Skeletal muscle satellite cell (primary cell): ENCODE results near the gene CYP2W1.
"Not testable (repeated sequence)": the region's sequence is repeated elsewhere in the genome, so short reads cannot be mapped to it uniquely, and the experiment has no call there.

Experiments
- H3K27me3 ChIP-seq: 2 replicates; pipeline ENCODE4 v1.7.0; 2013; ENCODE audit warnings: low read length; ENCODE audit not compliant: control insufficient read depth, insufficient read depth
- H3K36me3 ChIP-seq: 2 replicates; pipeline ENCODE4 v1.7.0; 2013; ENCODE audit warnings: mild to moderate bottlenecking, control low read depth, low read length; ENCODE audit not compliant: insufficient read depth
- H3K4me1 ChIP-seq: 2 replicates; pipeline ENCODE4 v1.7.0; 2013; ENCODE audit warnings: low read length; ENCODE audit not compliant: control insufficient read depth, insufficient read depth
- H3K4me2 ChIP-seq: 2 replicates; pipeline ENCODE4 v1.7.0; 2013; ENCODE audit warnings: mild to moderate bottlenecking, low read length
- H3K4me3 ChIP-seq: 2 replicates; pipeline ENCODE4 v1.7.0; 2013; ENCODE audit warnings: low read length
- H3K9ac ChIP-seq: 2 replicates; pipeline ENCODE4 v1.7.0; 2013; ENCODE audit warnings: mild to moderate bottlenecking, low read depth, low read length, moderate library complexity
- H3K9me3 ChIP-seq: replicated peaks from 2 replicates; pipeline ENCODE4 v1.7.0; 2013; ENCODE audit warnings: mild to moderate bottlenecking, control low read depth, low read length
- small RNA-seq: library from RNA; depleted of rRNA; stranded (forward); fragments of <200 nt; gene quantifications from one replicate; pipeline ENCODE3, GENCODE V24; 2012

The CYP2W1 gene

GRCh38 chr7:1033546-1034145, 50.7 kb downstream of the CYP2W1 start:
- no peaks in the 10 kb centered on the region for H3K9me3 ChIP-seq
- H3K36me3 ChIP-seq: no peaks in the 10 kb centered on the region
- H3K4me3 ChIP-seq: no peak overlapping the region
- H3K4me2 ChIP-seq: no peak overlapping the region
- H3K9ac ChIP-seq: no peak overlapping the region
- H3K4me1 ChIP-seq: peaks cover 7% of the 10 kb centered on the region
- no peaks in the 10 kb centered on the region for H3K27me3 ChIP-seq

GRCh38 chr7:1034769-1035168, 51.8 kb downstream of the CYP2W1 start:
- not testable (repeated sequence) for H3K36me3 ChIP-seq, H3K27me3 ChIP-seq, H3K4me3 ChIP-seq

GRCh38 chr7:1036164-1036928, 53.4 kb downstream of the CYP2W1 start:
- not testable (repeated sequence) for H3K9me3 ChIP-seq, H3K4me2 ChIP-seq, H3K9ac ChIP-seq, H3K27me3 ChIP-seq, H3K36me3 ChIP-seq, H3K4me3 ChIP-seq
- peaks cover 12% of the 10 kb centered on the region for H3K4me1 ChIP-seq

More at GRCh38 chr7:1034769-1035168, 51.8 kb downstream of the CYP2W1 start:
- not testable (repeated sequence) for H3K4me2 ChIP-seq, H3K4me1 ChIP-seq, H3K9ac ChIP-seq, H3K9me3 ChIP-seq

Small RNAs within 50 kb of the gene (small RNA-seq; reads per million reads assigned to genes)
- gene MIR339: 73.5 reads per million, percentile 96 among the genes with 10 or more reads in this experiment
